Vagina (tissue), 2 donors: ENCODE data around the gene MAB21L1.

Source experiments
- CTCF ChIP-seq, 3 experiments: fragments of 450-650 bp in 2 of 3; fragments of 200-600 bp in 1 of 3; sonication (generic) in 1 of 3; IDR thresholded peaks; one replicate each; pipeline ENCODE4 v1.5.1; 2017 to 2019; ENCODE audit warnings: antibody characterized with exemption in 3 of 3, mild to moderate bottlenecking in 2 of 3, moderate library complexity in 2 of 3
- POLR2A ChIP-seq, 2 donors: fragments of 450-650 bp; IDR thresholded peaks; one replicate each; pipeline ENCODE4 v1.6.1; 2017; ENCODE audit warnings: antibody characterized with exemption in 2 of 2, mild to moderate bottlenecking in 2 of 2, moderate library complexity in 2 of 2
- POLR2AphosphoS5 ChIP-seq, 2 donors: sonication (generic); formaldehyde crosslinking; IDR thresholded peaks; one replicate each; pipeline ENCODE4 v1.9.0; 2017; ENCODE audit warnings: antibody characterized with exemption in 2 of 2, mild to moderate bottlenecking in 2 of 2, low read depth in 1 of 2; ENCODE audit not compliant: insufficient read depth in 1 of 2

- TF ChIP-seq CTCF (IDR thresholded peaks at IDR 0.05) (no peak), POLR2A (IDR thresholded peaks at IDR 0.05) (no peak), POLR2AphosphoS5 (IDR thresholded peaks at IDR 0.05; ENCODE audit: insufficient read depth in 1 of 2, low read depth in 1 of 2) (no peak)
Measured at GRCh38 chr13:35472323-35472881, 4.1 kb downstream of the MAB21L1 start.
